Measurements from ENCODE around the gene ADAM15. TPM values are rescaled to one million over a fixed set of nuclear protein-coding genes. Genes with fewer than 3 reads are reported as not detected.

ADAM15 gene
- total RNA-seq, 3 donors from 2014 or later: 97.8 to 155 (median 109) TPM

- Histone ChIP-seq H3K9me3 (no peaks in the 10 kb centered on the region), H3K27ac (peak overlapping the region; percentile 98 to 99), H3K36me3 (no peaks in the 10 kb centered on the region), H3K27me3 (no peaks in the 10 kb centered on the region), H3K4me3 (peak overlapping the region in 2 of 3 donors; percentile 73 to 89), H3K4me1 (peaks cover 30 to 44% of the 10 kb centered on the region in 2 donors)
- intact Hi-C loops (cut with DNase I; ENCODE audit: low total_unique reads): no loop called here
- TF ChIP-seq POLR2A (IDR thresholded peaks at IDR 0.05): no peak
- TF ChIP-seq CTCF (IDR thresholded peaks at IDR 0.05): no peak
- TF ChIP-seq POLR2AphosphoS5 (IDR thresholded peaks at IDR 0.05): no peak
- DNase-seq (ENCODE audit: low spot score in 2 of 2): no peak
These were observed 44.5 kb upstream of the ADAM15 start for GRCh38 chr1:155006601-155007101.

DNA sequence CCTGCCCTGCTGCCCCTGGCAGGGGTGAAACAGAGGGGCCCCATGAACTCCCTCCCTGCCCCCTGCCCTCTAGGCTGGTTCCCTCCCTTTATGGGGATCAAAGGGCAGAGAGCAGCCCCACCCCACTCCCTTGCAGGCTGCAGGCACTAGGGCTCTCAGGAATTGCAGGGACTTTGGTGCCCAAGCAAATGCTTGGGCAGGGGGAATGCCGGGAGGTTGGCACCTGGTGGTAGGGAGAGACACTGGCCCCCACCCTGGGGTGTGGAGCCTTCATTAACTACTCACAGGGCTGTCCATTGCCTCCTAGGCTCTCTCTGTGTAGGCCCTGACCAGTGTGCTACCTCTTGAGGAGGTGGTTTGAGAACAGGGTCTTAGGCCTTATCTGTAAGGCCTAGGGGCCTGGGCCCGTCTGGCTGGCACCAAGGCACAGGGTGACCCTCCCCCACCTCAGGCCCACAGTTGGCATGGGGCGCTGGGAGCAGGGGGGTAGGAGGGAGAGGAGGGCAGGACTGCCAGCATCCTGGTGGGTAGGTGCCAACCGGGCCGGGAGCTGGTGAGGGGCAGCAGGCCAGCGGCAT, 43.8 kb upstream of the ADAM15 start:
- peak; percentile 68 to 85 for DNase-seq (ENCODE audit: low spot score in 2 of 2)
- Histone ChIP-seq H3K4me3 (peak overlapping the region in 2 of 3 donors; percentile 63 to 73), H3K9me3 (no peaks in the 10 kb centered on the region), H3K27me3 (no peaks in the 10 kb centered on the region), H3K36me3 (no peaks in the 10 kb centered on the region), H3K27ac (peak overlapping the region; percentile 98 to 99), H3K4me1 (peaks cover 34 to 51% of the 10 kb centered on the region in 2 donors)
- no peak for TF ChIP-seq CTCF (IDR thresholded peaks at IDR 0.05)
- peak in 1 of 3 donors; percentile 47 for TF ChIP-seq POLR2AphosphoS5 (IDR thresholded peaks at IDR 0.05)
- TF ChIP-seq POLR2A (IDR thresholded peaks at IDR 0.05): no peak
- intact Hi-C loops (cut with DNase I; ENCODE audit: low total_unique reads): no loop called here

- intact Hi-C loops (cut with DNase I; ENCODE audit: low total_unique reads): no loop called here
- H3K4me3 ChIP-seq: peak overlapping the region; percentile 33 to 73 (median 63)
- H3K9me3 ChIP-seq: no peaks in the 10 kb centered on the region
- no peak for TF ChIP-seq CTCF (IDR thresholded peaks at IDR 0.05)
- TF ChIP-seq POLR2AphosphoS5 (IDR thresholded peaks at IDR 0.05): no peak
- TF ChIP-seq POLR2A (IDR thresholded peaks at IDR 0.05): no peak
- H3K27ac ChIP-seq: peak overlapping the region; percentile 98 to 99
- DNase-seq (ENCODE audit: low spot score in 2 of 2): peak in 1 of 2 donors; percentile 71
- H3K36me3 ChIP-seq: no peaks in the 10 kb centered on the region
- no peaks in the 10 kb centered on the region for H3K27me3 ChIP-seq
- peaks cover 34 to 53% of the 10 kb centered on the region in 2 donors for H3K4me1 ChIP-seq
These were observed 42.8 kb upstream of the ADAM15 start for GRCh38 chr1:155008015-155008941.

DNA sequence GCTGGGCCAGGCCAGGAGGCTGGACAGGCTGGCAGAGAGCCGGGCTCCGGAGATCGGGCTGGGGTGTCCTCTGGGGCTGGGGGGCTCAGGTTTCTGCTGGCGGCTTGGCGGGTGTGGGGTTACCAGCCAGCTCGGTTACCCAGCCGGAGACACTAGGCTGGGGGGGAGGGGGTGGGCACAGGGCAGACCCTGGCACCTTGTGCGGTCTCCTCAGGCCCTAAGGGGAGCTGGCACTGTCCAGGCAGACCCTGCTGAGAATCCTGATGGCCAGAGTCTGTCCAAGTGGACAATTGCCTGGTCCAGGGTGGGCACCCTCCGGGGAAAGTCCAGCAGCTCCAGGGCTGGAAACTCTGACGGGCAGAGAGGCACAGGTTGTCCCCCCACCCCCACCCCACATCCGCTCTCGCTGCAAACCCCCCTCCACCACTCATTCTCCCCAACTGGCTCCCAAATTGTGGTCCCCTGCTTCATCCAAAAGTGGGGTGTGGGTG, 41.9 kb upstream of the ADAM15 start:
- peak overlapping the region; percentile 98 to 99 for H3K27ac ChIP-seq
- H3K4me3 ChIP-seq: peak overlapping the region; percentile 33 to 73 (median 63)
- H3K4me1 ChIP-seq: peaks cover 34 to 52% of the 10 kb centered on the region in 2 donors
- intact Hi-C loops (cut with DNase I; ENCODE audit: low total_unique reads): no loop called here
- H3K27me3 ChIP-seq: no peaks in the 10 kb centered on the region
- H3K9me3 ChIP-seq: no peaks in the 10 kb centered on the region
- no peak for DNase-seq (ENCODE audit: low spot score in 2 of 2)
- no peak for TF ChIP-seq POLR2A (IDR thresholded peaks at IDR 0.05)
- TF ChIP-seq CTCF (IDR thresholded peaks at IDR 0.05): no peak
- no peak for TF ChIP-seq POLR2AphosphoS5 (IDR thresholded peaks at IDR 0.05)
- no peaks in the 10 kb centered on the region for H3K36me3 ChIP-seq

Measured in breast epithelium (tissue), 4 donors.